Activated naive CD8-positive, alpha-beta T cell treated with anti-CD3 and anti-CD28 coated beads, Interleukin-2, amount 10 ng/mL, durations not matched to agents 7 days and 5 days (primary cell): ENCODE results near the gene TTC31. TPM values are rescaled to one million over a fixed set of nuclear protein-coding genes. Genes with fewer than 3 reads are reported as not detected.

Source experiments
- ATAC-seq: fragments of 150-1000 bp; cut with Tn5 transposase; one replicate; pipeline ENCODE4 v1.10.0; 2021; ENCODE audit warnings: low read depth, moderate library complexity
- POLR2A ChIA-PET: fragments of 350-600 bp; sonication (Branson Sonifier 250); formaldehyde crosslinking; loops from one replicate; lab custom pipeline; 2021; ENCODE audit warnings: antibody characterized with exemption; lab: Charles Lee
- DNase-seq: peaks from one replicate; pipeline ENCODE4 v3.0.0; 2021
- H3K27ac Mint-ChIP-seq: one replicate; pipeline ENCODE4 v1.8.0; 2022; ENCODE audit warnings: mild to moderate bottlenecking, mixed read lengths
- H3K27me3 Mint-ChIP-seq: one replicate; pipeline ENCODE4 v1.8.0; 2022; ENCODE audit warnings: mild to moderate bottlenecking, moderate library complexity, mixed read lengths
- H3K36me3 Mint-ChIP-seq: one replicate; pipeline ENCODE4 v1.8.0; 2021; ENCODE audit warnings: mild to moderate bottlenecking, mixed read lengths
- H3K4me1 Mint-ChIP-seq: one replicate; pipeline ENCODE4 v1.8.0; 2021; ENCODE audit warnings: mixed read lengths
- H3K4me3 Mint-ChIP-seq: one replicate; pipeline ENCODE4 v1.8.0; 2022; ENCODE audit warnings: mild to moderate bottlenecking, moderate library complexity, mixed read lengths
- H3K9me3 Mint-ChIP-seq: one replicate; pipeline ENCODE4 v1.8.0; 2021; ENCODE audit warnings: mixed read lengths
- total RNA-seq, 2 experiments: library from RNA; stranded (reverse); gene quantifications; one replicate each; pipeline ENCODE4 v1.2.3, GENCODE V29; 2021

The TTC31 gene
- total RNA-seq, 2 experiments from 2014 or later, result 44.1 to 46.2 TPM

- DNase-seq, result peak; percentile 98
- Mint-ChIP-seq H3K36me3 (peaks cover 12% of the 10 kb centered on the region), H3K9me3 (no peaks in the 10 kb centered on the region), H3K27ac (peak within 1 kb of the TSS; percentile 99), H3K4me3 (peak within 1 kb of the TSS; percentile 98), H3K27me3 (peaks cover 30% of the 10 kb centered on the region), H3K4me1 (peaks cover 32% of the 10 kb centered on the region)
- ATAC-seq, result peak; percentile 84
- POLR2A ChIA-PET, result interaction anchor here (0.7 to 5.2 kb wide), 9 partner anchors 10 to 78 kb away, joined by 3 to 19 read pairs (median 5); partner anchors contain the start of genes CCDC142, LOXL3, TTC31 and WBP1
These were observed 24.5 kb downstream of the TTC31 start, which contains the start of gene PCGF1 for GRCh38 chr2:74507145-74507925. Gene PCGF1, minus strand, starts transcription at chr2:74507695. Its CDS starts 27 bp downstream, at chr2:74507668.

GRCh38 chr2:74507926-74508520 lies 25.1 kb downstream of the TTC31 start:
- Mint-ChIP-seq H3K9me3 (no peaks in the 10 kb centered on the region), H3K4me1 (peaks cover 32% of the 10 kb centered on the region), H3K4me3 (peak overlapping the region; percentile 98), H3K27ac (peak overlapping the region; percentile 99), H3K36me3 (peaks cover 12% of the 10 kb centered on the region), H3K27me3 (peaks cover 32% of the 10 kb centered on the region)
- DNase-seq, result no peak
- POLR2A ChIA-PET, result interaction anchor here (0.6 to 5.2 kb wide), 6 partner anchors 21 to 78 kb away, joined by 3 to 19 read pairs (median 4); partner anchors contain the start of genes AUP1, CCDC142, HTRA2 and LOXL3
- ATAC-seq, result no peak

GRCh38 chr2:74510272-74510671 lies 27.4 kb downstream of the TTC31 start:
- Mint-ChIP-seq H3K4me3 (no peak overlapping the region), H3K27me3 (peaks cover 43% of the 10 kb centered on the region), H3K9me3 (no peaks in the 10 kb centered on the region), H3K36me3 (peaks cover 5% of the 10 kb centered on the region), H3K27ac (no peak overlapping the region), H3K4me1 (peaks cover 26% of the 10 kb centered on the region)
- ATAC-seq (no peak), DNase-seq (no peak)
- POLR2A ChIA-PET, result interaction anchor here (1.8 to 5.2 kb wide), 2 partner anchors 12 to 28 kb away, joined by 4 to 19 read pairs; partner anchors contain the start of genes CCDC142 and TTC31

DNA sequence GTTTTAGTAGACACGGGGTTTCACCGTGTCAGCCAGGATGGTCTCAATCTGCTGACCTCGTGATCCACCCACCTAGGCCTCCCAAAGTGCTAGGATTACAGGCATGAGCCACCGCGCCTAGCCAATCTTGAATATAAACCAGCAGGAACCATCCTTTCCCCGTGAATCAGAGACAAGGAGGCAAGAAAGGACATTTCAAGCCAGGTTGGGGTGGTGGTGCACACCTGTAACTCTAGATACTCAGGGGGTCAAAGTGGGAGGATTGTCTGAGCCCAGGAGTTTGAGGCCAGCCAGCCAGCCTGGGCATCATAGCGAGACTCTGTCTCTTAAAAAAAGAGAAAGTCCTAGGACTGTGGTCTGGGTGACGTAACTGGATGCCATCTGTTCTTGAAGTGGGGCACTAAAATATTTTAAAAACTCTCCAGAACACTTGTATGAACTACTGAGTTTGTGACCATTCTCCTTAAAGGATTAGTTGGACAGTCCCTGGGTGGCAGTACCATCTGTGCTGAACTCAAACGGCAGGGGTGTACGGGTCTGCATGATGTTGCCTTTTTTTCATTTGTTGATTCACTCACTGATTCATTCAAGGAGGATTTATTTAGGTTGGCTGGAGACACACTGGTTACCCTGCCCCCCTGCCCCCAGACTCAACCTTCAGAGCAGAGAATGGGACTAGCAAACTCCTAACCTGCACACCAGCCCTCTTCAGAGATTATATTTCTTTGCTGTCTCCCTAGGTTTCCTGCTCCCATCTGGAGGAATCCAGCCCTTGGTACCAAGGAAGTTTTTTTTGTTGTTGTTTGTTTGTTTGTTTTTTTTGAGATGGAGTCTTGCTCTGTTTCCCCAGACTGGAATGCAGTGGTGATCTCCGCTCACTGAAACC lies 28.5 kb downstream of the TTC31 start:
- POLR2A ChIA-PET, result interaction anchor here (1.4 to 5.2 kb wide), 2 partner anchors 11 to 29 kb away, joined by 4 to 19 read pairs; partner anchors contain the start of genes CCDC142 and TTC31
- no peaks in the 10 kb centered on the region for H3K9me3 Mint-ChIP-seq
- no peak for DNase-seq
- peaks cover 23% of the 10 kb centered on the region for H3K4me1 Mint-ChIP-seq
- H3K27me3 Mint-ChIP-seq, result peaks cover 51% of the 10 kb centered on the region
- H3K4me3 Mint-ChIP-seq, result no peak overlapping the region
- no peak overlapping the region for H3K27ac Mint-ChIP-seq
- ATAC-seq, result no peak
- H3K36me3 Mint-ChIP-seq, result peaks cover 5% of the 10 kb centered on the region

DNA sequence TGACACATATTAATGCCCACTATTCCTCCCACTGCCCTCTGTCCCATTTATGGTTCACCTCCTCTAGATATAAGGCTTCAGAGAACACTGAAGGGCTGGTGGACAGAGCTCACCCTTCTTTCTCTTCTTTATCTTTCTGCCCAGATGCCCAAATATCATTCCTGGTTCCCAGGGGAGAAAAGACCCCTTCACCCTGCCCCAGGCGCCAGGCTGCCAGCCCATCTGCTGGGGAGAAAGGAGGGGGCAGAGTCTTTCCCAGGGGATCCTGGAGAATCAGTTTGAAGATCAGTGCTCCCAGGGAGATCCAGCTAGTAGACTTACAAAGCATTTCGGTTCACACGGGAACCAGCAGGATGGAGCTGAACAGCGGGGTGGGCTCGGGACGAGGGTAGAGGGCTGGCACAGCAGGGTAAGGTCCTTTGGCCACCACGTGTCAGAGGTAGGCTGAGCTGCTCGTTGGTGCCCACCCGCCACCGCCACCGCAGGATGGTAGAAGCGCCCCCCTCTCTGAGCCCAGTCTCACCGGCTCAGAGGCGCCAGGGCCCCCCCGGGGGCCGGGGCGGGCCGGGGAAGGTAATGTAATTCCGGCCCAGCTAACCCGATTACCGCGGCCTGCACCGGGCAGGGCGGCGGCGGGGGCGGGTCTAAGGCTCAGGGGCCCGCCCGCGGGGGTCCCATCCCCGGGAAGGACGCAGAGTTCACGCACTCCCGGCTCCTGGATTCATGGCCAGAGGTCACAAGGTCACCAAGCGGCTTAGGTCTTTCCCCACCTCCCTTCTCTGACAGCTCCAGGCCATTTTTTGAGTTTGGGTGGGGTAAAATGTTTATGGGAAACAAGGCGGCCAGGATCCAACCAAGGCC lies 30.1 kb downstream of the TTC31 start:
- no peak for ATAC-seq
- Mint-ChIP-seq H3K36me3 (peaks cover 5% of the 10 kb centered on the region), H3K4me3 (peak overlapping the region; percentile 39), H3K4me1 (peaks cover 27% of the 10 kb centered on the region), H3K9me3 (peaks cover 1% of the 10 kb centered on the region), H3K27me3 (peaks cover 67% of the 10 kb centered on the region), H3K27ac (no peak overlapping the region)
- POLR2A ChIA-PET, result interaction anchor here (0.7 to 2.6 kb wide), 5 partner anchors 12 to 88 kb away, joined by 3 to 10 read pairs (median 3); partner anchors contain the start of genes AUP1 and HTRA2
- no peak for DNase-seq

DNA sequence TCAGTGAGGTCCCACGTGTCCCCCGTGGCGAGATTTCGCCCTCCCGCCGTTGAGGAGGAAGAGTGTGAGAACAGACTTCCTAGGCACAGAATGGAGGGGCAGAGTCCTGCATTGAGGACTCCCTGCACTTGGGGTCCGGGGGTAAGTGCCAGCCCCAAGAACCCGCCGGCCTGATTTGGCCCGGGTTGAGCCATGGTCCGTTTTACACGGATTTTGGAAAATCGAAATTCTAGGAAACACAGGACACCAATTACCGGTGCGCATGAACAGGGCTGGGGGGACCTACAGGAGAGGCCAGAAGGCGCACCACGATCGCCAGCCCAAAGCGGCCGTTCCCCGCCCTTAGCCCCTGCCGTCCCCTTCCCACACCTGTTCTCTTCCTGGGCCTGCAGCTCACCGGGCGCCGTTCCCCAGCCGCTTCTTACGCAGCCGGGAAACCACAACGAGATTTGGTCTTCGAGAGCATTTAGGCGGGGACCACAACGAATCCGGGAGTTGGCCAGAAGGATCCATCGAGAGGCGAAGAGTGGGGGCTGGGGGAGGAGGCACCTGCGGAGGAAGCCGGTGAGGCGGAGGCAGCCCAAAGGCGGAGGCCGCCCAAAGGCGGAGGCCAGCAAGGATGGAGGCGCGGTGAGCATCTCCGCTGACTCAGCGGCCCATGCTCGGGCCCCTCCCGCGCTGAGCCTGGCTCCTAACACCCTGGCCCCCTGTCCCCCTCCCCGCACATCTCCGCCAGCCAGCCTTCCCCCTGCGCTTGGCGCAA lies 30.9 kb downstream of the TTC31 start:
- peaks cover 1% of the 10 kb centered on the region for H3K9me3 Mint-ChIP-seq
- no peak overlapping the region for H3K27ac Mint-ChIP-seq
- peak overlapping the region; percentile 39 for H3K4me3 Mint-ChIP-seq
- DNase-seq (peak; percentile 55), ATAC-seq (no peak)
- peaks cover 69% of the 10 kb centered on the region for H3K27me3 Mint-ChIP-seq
- peaks cover 5% of the 10 kb centered on the region for H3K36me3 Mint-ChIP-seq
- POLR2A ChIA-PET, result interaction anchor here (0.7 to 2.6 kb wide), 3 partner anchors 10 to 89 kb away, joined by 3 to 10 read pairs (median 3); partner anchors contain the start of genes AUP1 and HTRA2
- H3K4me1 Mint-ChIP-seq, result peaks cover 20% of the 10 kb centered on the region

DNA sequence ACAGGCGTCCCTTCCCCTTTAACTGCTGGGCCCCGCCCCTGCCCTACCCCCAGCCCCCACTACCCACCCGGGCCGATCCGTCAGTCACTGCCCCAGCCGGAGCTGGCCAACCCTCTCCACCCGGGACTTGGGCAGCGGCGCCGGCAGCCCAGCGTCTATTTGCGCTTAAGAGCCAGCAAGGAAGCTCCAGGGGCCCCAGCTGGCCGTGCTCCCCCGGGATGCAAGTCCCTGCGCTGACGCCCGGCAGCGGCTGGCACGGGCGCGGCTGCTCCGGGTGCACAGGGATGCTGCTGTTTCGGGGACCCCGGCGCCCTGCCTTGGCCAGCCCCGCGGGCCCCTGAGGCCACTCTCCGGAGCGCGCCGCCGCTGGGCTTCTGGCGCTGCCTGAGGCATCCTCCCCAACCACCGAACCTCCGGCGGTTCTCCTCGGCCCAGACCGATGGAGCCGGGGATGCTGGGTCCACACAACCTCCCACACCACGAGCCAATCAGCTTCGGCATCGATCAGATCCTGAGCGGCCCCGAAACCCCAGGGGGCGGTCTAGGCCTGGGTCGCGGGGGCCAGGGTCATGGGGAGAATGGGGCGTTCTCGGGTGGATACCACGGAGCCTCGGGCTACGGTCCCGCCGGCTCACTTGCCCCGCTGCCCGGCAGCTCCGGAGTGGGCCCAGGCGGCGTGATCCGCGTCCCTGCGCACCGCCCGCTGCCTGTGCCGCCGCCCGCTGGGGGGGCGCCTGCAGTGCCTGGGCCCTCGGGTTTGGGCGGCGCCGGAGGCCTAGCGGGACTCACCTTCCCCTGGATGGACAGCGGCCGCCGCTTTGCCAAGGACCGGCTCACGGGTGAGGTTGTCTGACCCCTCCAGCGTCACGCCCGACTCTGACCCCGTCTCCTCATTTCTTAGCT lies 31.7 kb downstream of the TTC31 start, which contains the start of gene TLX2:
Gene TLX2, plus strand, starts transcription at position 83 of the 903 bp plus-strand sequence. Its CDS starts 357 bp downstream, at position 440.
- H3K27ac Mint-ChIP-seq, result peak within 1 kb of the TSS; percentile 62
- peaks cover 1% of the 10 kb centered on the region for H3K9me3 Mint-ChIP-seq
- H3K36me3 Mint-ChIP-seq, result peaks cover 5% of the 10 kb centered on the region
- peak within 1 kb of the TSS; percentile 78 for H3K4me3 Mint-ChIP-seq
- H3K4me1 Mint-ChIP-seq, result peaks cover 20% of the 10 kb centered on the region
- POLR2A ChIA-PET, result interaction anchor here (1.2 to 2.6 kb wide), 3 partner anchors 11 to 15 kb away, joined by 3 to 10 read pairs (median 3); partner anchors contain the start of genes AUP1, HTRA2 and LBX2
- peaks cover 75% of the 10 kb centered on the region for H3K27me3 Mint-ChIP-seq
- DNase-seq (peak; percentile 54), ATAC-seq (peak; percentile 16)

DNA sequence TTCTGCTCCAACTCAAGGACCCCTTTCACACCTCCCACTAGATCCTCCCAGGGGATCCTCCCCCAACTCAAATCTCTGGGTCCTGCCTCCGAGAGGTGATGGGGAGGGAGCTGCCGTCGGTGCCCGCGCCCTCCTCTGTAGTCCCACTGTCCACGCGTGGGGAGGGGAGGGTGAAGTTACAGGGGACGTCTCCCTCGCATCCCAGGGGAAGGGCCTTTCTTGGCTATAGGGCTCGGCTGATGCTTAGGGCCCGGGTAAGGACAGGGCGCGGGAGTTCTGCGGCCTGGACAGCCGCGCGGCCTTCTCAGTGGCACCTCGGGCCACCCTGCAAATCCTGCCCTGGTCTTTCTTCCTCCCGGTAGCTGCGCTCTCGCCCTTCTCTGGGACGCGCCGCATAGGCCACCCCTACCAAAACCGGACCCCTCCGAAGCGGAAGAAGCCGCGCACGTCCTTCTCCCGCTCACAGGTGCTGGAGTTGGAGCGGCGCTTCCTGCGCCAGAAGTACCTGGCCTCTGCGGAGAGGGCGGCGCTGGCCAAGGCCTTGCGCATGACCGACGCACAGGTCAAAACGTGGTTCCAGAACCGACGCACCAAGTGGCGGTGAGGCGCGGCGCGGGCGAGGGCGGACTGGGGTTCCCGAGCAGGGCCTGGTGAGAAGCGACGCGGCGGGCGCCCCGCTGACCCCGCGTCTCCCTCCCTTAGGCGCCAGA lies 32.5 kb downstream of the TTC31 start:
- Mint-ChIP-seq H3K36me3 (peaks cover 5% of the 10 kb centered on the region), H3K4me3 (peak overlapping the region; percentile 78), H3K27me3 (peaks cover 79% of the 10 kb centered on the region), H3K9me3 (peaks cover 1% of the 10 kb centered on the region), H3K27ac (peak overlapping the region; percentile 62), H3K4me1 (peaks cover 18% of the 10 kb centered on the region)
- POLR2A ChIA-PET, result interaction anchor here (0.9 to 2.6 kb wide), 7 partner anchors 11 to 52 kb away, joined by 3 to 10 read pairs (median 3); partner anchors contain the start of genes AUP1, HTRA2 and LBX2
- ATAC-seq (peak; percentile 1), DNase-seq (peak; percentile 49)

DNA sequence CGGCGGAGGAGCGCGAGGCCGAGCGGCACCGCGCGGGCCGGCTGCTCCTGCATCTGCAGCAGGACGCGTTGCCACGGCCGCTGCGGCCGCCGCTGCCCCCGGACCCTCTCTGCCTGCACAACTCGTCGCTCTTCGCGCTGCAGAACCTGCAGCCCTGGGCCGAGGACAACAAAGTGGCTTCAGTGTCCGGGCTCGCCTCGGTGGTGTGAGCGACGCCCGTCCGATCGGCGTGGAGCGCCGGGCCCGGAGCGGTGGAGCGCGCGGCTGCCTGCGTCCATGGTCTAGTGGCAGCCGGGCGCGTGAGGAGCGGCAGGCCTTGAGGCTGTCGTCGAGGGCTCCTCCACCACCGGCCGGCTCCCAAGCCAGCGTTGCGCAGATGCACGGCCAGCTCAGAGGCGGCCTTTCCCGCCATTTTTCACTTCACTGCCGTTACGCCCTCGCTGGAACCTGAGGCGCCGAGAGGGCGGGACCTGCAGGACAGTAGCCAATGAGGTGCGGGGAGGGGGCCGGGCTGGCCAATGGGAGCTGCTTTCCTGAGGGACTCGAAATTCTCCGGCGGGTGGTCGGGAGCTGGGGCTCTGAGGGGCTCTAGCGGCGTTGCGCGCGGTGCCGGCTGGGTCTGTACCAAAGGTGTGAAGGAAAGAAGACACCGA lies 33.2 kb downstream of the TTC31 start:
- peak overlapping the region; percentile 81 for H3K4me3 Mint-ChIP-seq
- no peak overlapping the region for H3K27ac Mint-ChIP-seq
- H3K36me3 Mint-ChIP-seq, result peaks cover 5% of the 10 kb centered on the region
- POLR2A ChIA-PET, result interaction anchor here (0.9 to 1.4 kb wide), 4 partner anchors 13 to 51 kb away, joined by 3 to 5 read pairs (median 4); partner anchors contain the start of genes AUP1 and HTRA2
- H3K27me3 Mint-ChIP-seq, result peaks cover 81% of the 10 kb centered on the region
- H3K9me3 Mint-ChIP-seq, result peaks cover 1% of the 10 kb centered on the region
- peak; percentile 77 for ATAC-seq
- H3K4me1 Mint-ChIP-seq, result peaks cover 16% of the 10 kb centered on the region
- peak; percentile 82 for DNase-seq
